Uterus (tissue), 2 donors: ENCODE measurements around the gene OPTC.

Source experiments
- CTCF ChIP-seq, 4 experiments: fragments of 200-600 bp in 2 of 4; fragments of 450-650 bp in 2 of 4; sonication (generic) in 2 of 4; IDR thresholded peaks; one replicate each; pipeline ENCODE4 v1.5.1; 2016 to 2019; ENCODE audit warnings: antibody characterized with exemption in 4 of 4, mild to moderate bottlenecking in 2 of 4, moderate library complexity in 1 of 4
- POLR2A ChIP-seq, 2 donors: fragments of 450-650 bp; IDR thresholded peaks; one replicate each; pipeline ENCODE4 v1.6.1; 2016; ENCODE audit warnings: antibody characterized with exemption in 2 of 2, mild to moderate bottlenecking in 1 of 2, moderate library complexity in 1 of 2

- no peak for TF ChIP-seq CTCF (IDR thresholded peaks at IDR 0.05)
- no peak for TF ChIP-seq POLR2A (IDR thresholded peaks at IDR 0.05)
These were observed 52.3 kb downstream of the OPTC start for GRCh38 chr1:203546274-203546673.
